Measurements from ENCODE around the gene SV2B.

SV2B gene

DNA sequence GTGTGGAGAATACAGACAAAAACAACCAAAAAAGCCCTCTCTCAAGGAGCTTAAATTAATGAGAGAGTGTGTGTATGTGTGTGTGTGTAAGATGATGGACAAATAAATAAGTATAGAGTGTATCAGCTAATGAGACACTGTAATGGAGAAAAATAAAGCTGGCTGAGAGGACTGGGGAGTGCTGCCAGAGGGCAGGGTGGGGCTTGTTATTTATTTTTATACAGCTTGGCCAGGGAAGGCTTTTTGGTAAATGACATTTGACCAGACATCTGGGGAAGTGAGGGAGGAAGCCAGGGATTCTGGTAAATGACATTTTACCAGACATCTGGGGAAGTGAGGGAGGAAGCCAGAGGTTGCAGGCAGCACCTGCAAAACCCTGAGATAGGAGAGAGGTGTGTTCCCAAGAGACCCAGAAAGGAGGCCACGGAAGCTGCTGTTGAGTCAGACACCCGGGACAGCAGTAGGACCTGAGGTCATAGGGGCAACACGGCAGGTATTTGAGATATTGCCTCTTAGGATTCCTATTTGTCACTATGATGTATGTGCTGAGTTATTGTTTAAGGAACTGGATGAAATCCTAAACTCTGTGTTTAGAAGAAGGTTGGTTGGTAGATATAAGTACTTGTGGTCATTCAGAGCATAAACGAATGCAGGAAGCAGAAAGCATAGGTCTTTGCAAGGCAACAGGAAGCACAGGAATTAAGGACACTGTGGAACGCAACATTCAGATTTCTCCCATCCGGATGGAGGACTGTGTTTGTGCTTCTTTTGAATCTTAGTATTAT lies 2.7 kb downstream of the SV2B start:
- DNase-seq = no peak

GRCh38 chr15:91104111-91104510 lies 4.1 kb downstream of the SV2B start:
- DNase-seq = no peak

DNA sequence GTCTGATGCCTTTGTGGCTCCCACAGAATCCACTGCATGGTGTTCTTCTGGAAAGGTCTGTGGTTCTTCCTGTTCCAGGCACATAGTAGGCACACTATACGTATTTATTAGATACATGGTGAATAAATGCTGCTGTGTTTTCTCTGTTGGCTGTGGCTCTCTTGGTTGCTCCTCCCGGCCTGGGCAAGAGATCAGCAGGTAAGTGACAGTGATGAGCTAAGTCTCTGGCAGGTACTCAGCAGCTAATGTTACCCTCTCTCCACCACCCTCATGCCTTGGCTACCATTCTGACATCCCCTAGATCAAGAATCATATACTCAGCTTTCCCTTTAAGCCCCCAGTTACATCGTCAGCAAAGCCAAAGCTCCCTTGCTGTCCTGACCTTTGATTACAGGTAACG lies 8.4 kb downstream of the SV2B start:
- no peak for DNase-seq

GRCh38 chr15:91109885-91110284 lies 9.8 kb downstream of the SV2B start:
- no peak for DNase-seq

- DNase-seq = no peak
These were observed 10.3 kb downstream of the SV2B start for GRCh38 chr15:91110407-91110806.

DNA sequence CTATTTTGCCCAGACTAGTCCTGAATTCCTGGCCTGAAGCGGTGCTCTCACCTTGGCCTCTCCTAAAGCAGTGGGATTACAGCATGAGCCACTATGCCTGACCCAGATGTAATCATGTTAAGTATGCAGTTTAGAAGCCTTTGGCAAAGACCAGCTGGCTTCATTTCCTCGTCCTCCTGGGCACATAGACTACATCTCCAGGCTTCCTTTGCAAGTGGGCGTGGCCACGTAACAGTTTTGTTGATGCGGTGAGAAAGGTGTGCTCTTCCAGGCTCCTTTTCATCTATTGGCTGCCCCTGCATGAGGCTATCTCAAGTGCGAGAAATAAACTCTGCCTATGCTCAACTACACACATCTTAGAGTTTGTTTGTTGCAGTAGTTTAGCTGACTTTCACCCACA lies 13.0 kb downstream of the SV2B start:
- no peak for DNase-seq

- no peak for DNase-seq
These were observed 14.2 kb downstream of the SV2B start for GRCh38 chr15:91114301-91114700.

GRCh38 chr15:91116113-91117067 lies 16.3 kb downstream of the SV2B start:
- peak; percentile 31 for DNase-seq

DNA sequence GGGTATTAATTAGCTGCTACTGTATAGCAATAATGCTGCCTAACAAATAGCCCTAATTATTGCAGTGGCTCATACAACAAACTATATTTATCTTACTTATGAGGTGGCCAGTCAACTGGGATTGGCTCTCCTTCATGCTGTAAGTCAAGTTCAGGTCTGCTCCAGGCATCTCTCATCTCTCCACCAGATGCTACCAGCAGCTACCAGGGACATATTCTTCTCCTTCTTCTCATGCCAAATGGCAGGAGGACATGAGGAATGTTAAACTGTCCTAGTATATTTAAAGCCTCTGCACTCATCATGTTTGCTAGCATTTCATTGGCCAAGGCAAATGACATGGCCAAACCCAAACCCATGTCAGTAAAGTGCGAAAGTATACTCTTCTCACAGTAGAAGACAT lies 17.3 kb downstream of the SV2B start:
- DNase-seq = no peak

- DNase-seq = peak; percentile 40
These were observed 18.9 kb downstream of the SV2B start for GRCh38 chr15:91118817-91119590.

DNA sequence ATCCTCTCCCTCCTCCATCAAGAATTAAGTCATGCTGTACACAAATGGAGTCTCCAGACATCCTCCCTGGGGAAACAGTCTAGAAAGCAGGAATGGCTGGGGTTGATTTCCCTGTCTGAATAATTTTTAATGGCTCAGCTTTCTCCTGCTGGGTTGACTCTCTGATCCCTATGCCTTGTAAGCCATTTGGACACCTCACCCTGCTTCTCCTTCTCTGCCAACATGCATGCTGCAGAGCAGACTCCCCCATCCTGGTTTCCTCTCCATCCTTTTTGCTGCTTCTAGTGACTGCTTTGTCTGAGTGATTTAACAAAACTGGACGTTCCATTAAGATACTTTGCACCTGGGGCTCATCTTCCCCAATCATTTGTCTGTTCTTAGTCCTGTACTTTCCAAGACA lies 22.2 kb downstream of the SV2B start:
- DNase-seq = peak; percentile 40

DNA sequence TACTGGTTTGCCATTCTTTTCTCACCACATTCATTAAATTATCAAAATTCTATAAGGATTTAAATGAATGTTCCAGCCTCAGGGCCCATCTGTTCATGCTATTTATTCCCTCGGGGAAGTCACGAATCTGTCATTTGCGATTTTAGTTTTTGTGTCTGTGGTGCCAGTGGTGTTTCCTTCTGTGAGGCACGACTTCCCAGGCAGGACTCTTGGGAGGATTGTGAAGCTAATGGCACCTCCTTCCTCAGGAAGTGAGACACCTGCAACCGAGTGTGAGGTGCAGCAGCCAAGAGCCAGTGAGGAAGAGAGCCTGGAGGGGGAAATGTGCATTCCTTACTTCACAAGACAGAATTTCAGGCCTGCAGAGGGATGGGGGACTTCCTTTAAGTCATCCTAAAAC lies 24.1 kb downstream of the SV2B start:
- DNase-seq = no peak

GRCh38 chr15:91125162-91125561 lies 25.1 kb downstream of the SV2B start:
- DNase-seq = no peak

GRCh38 chr15:91126080-91126479 lies 26.0 kb downstream of the SV2B start:
- no peak for DNase-seq

GRCh38 chr15:91127236-91127955 lies 27.3 kb downstream of the SV2B start:
- DNase-seq = peak; percentile 43

GRCh38 chr15:91128016-91128415 lies 28.0 kb downstream of the SV2B start:
- DNase-seq = no peak

GRCh38 chr15:91129436-91129835 lies 29.4 kb downstream of the SV2B start:
- no peak for DNase-seq

DNA sequence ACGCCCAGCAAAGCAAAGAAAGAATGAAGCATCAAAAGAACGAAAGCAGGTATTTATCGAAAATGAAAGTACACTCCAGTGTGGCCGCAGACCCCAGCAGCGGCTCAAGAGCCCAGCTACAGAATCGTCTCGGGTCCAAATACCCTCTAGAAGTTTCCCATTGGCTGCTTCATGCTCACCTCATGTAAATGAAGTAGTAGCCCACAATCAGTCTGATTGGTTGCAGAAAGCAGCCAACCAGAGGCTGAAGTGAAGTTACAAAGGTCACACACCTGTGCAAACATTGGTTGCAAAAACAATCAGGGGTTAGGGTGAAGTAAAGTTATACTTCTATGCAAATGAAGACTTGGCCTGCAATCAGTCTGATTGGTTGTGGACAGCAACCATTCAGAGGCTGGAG lies 32.0 kb downstream of the SV2B start:
- no peak for DNase-seq

- DNase-seq = no peak
These were observed 33.5 kb downstream of the SV2B start for GRCh38 chr15:91133511-91133910.

GRCh38 chr15:91135201-91136130 lies 35.4 kb downstream of the SV2B start:
- DNase-seq = no peak

DNA sequence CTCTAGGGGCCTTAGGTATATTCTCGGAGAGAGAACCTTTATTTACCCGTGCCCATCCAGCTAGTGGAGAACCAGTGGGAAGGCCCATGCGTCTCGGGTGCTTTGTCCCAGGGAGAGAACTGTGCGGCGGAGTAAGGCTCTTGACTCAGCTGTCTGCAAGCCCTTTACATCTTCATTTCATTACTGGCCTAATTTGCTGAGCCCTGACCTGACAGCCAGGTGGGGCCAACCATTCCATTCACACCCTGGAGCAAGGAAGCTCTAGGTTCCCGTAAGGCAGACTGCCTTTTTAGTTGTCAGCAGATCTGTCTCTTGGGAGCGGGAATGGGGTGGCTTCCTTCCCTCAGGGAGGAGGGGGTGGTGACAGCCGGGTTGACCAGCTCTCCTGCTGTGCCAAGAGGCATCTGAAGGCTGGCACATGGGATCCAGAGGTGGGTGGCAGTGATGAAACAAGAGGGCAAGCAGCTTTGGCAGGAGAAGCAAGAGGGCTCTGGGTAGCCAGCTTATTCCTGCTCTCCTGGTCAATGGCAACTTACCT lies 36.4 kb downstream of the SV2B start:
- no peak for DNase-seq

All from retina (tissue), 1 donor.